Lung microvascular endothelial cell (primary cell): ENCODE results near the gene ZFYVE28. TPM values are rescaled to one million over a fixed set of nuclear protein-coding genes. Genes with fewer than 3 reads are reported as not detected.

ENCODE experiments used
- DNase-seq, 2 donors: peaks; one replicate each; pipeline versions ENCODE4 v3.0.0 to v3.0.0-alpha.2; 2010; ENCODE audit warnings: low read depth in 2 of 2
- total RNA-seq: library from RNA; depleted of rRNA; stranded (reverse); fragments of >200 nt; gene quantifications from 2 replicates; pipeline ENCODE4 v1.2.1, GENCODE V29; 2014

Gene ZFYVE28
- total RNA-seq, 1 donor from 2014 or later = 1.8 TPM

- no peak for DNase-seq
Observed at GRCh38 chr4:2333356-2333841, 85.0 kb downstream of the ZFYVE28 start.

GRCh38 chr4:2332976-2333319 lies 85.5 kb downstream of the ZFYVE28 start:
- DNase-seq = no peak

GRCh38 chr4:2332201-2332975 lies 86.1 kb downstream of the ZFYVE28 start:
- no peak for DNase-seq

- DNase-seq = no peak
Observed at GRCh38 chr4:2331519-2332200, 86.8 kb downstream of the ZFYVE28 start.

- no peak for DNase-seq
Observed at GRCh38 chr4:2331043-2331420, 87.4 kb downstream of the ZFYVE28 start.

- peak; percentile 70 to 77 for DNase-seq
Observed at GRCh38 chr4:2330091-2331042, 88.1 kb downstream of the ZFYVE28 start.

- DNase-seq = no peak
Observed at GRCh38 chr4:2327579-2327978, 90.9 kb downstream of the ZFYVE28 start.

GRCh38 chr4:2324891-2325290 lies 93.6 kb downstream of the ZFYVE28 start:
- no peak for DNase-seq

GRCh38 chr4:2322841-2323240 lies 95.6 kb downstream of the ZFYVE28 start:
- no peak for DNase-seq

GRCh38 chr4:2322227-2322626 lies 96.2 kb downstream of the ZFYVE28 start:
- DNase-seq = no peak

- DNase-seq = no peak
Observed at GRCh38 chr4:2321279-2322196, 96.9 kb downstream of the ZFYVE28 start.

GRCh38 chr4:2320746-2321145 lies 97.7 kb downstream of the ZFYVE28 start:
- no peak for DNase-seq

- DNase-seq = no peak
Observed at GRCh38 chr4:2320152-2320551, 98.3 kb downstream of the ZFYVE28 start.

- DNase-seq = no peak
Observed at GRCh38 chr4:2318885-2319284, 99.6 kb downstream of the ZFYVE28 start.

- DNase-seq = no peak
Observed at GRCh38 chr4:2318476-2318875, 100.0 kb downstream of the ZFYVE28 start.

GRCh38 chr4:2313366-2313765 lies 105.1 kb downstream of the ZFYVE28 start:
- DNase-seq = no peak

GRCh38 chr4:2306773-2307410 lies 111.6 kb downstream of the ZFYVE28 start:
- DNase-seq = no peak

GRCh38 chr4:2305766-2306501 lies 112.5 kb downstream of the ZFYVE28 start:
- DNase-seq = no peak

- DNase-seq = no peak
Observed at GRCh38 chr4:2304877-2305561, 113.4 kb downstream of the ZFYVE28 start.
